Neuron (in vitro differentiated cells): ENCODE results near the gene SOX11.
"Not testable (repeated sequence)": the region's sequence is repeated elsewhere in the genome, so short reads cannot be mapped to it uniquely, and the experiment has no call there.

Source experiments
- H2AFZ ChIP-seq: one replicate; pipeline ENCODE4 v1.6.1; 2013; ENCODE audit warnings: low read depth, mild to moderate bottlenecking, inconsistent platforms, low read length, moderate library complexity
- H3K27me3 ChIP-seq: one replicate; pipeline ENCODE4 v1.6.1; 2013; ENCODE audit warnings: low read length; ENCODE audit not compliant: insufficient read depth
- H3K36me3 ChIP-seq: one replicate; pipeline ENCODE4 v1.6.1; 2013; ENCODE audit warnings: low read length; ENCODE audit not compliant: insufficient read depth
- H3K4me1 ChIP-seq: one replicate; pipeline ENCODE4 v1.6.1; 2013; ENCODE audit warnings: low read length; ENCODE audit not compliant: insufficient read depth
- H3K4me3 ChIP-seq: 2 replicates; pipeline ENCODE4 v1.5.1; 2013; ENCODE audit warnings: mild to moderate bottlenecking, low read length, moderate library complexity
- H3K9me3 ChIP-seq: one replicate; pipeline ENCODE4 v1.6.1; 2013; ENCODE audit warnings: low read length

The SOX11 gene

DNA sequence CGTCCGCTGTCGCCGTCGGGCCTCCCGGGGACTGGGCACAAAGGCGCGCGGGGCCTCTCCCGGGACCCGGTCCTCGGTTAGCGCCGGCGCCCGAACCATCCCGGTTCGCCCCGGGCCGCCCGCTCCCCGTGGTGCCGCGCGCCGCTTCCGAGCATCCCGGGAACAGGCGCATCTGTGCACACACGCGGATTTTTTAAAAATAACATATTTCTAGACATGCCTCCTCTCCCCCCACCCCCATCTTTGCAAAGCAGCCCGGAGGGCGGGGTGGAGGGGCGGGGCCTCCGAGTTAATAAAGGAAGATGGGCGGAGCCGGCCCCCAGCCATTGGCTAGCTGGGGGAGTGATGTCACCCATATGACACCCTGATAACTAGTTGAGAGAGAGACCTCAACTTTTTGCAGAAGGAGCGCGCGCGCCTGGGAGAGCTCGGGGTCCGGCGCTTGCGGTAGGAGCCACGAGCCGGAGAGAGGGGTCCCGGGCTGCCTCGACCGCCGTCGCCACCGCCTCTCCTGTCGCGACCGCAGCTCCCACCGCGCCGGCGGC, at the start of gene SOX11:
Gene SOX11, plus strand, starts transcription at position 400 of the 545 bp plus-strand sequence. CDS start 338 bp downstream, outside the sequence.
- no peaks in the 10 kb centered on the region for H3K27me3 ChIP-seq
- peaks cover 24% of the 10 kb centered on the region for H3K36me3 ChIP-seq
- H2AFZ ChIP-seq: no peak within 1 kb of the TSS
- no peaks in the 10 kb centered on the region for H3K9me3 ChIP-seq
- H3K4me1 ChIP-seq: peaks cover 13% of the 10 kb centered on the region
- peak within 1 kb of the TSS; percentile 98 for H3K4me3 ChIP-seq

GRCh38 chr2:5652734-5653133, 39.5 kb upstream of the SOX11 start:
- not testable (repeated sequence) for H3K36me3 ChIP-seq, H3K4me3 ChIP-seq, H3K4me1 ChIP-seq

DNA sequence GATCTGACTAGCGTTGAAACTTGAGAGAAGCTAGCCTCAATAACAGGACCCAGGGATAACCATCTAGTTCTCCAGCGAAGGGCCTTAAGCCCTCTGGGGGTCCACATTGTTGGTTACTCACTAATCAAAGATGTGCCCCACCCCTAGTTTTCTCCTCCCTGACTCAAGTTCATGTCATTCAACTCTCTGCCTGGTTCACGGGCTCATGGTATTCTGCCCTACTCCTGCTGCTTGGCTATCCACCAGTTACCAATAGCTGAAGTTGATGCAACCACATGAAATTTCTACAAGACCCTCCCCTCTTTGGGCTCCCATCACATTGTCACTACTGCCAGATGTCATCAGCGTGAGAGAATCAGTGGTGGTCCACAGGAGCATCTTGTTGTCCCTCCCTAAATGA, 38.4 kb upstream of the SOX11 start:
- H3K36me3 ChIP-seq, H2AFZ ChIP-seq, H3K9me3 ChIP-seq, H3K27me3 ChIP-seq, H3K4me3 ChIP-seq, H3K4me1 ChIP-seq: not testable (repeated sequence)

More at GRCh38 chr2:5652734-5653133, 39.5 kb upstream of the SOX11 start:
- H2AFZ ChIP-seq, H3K27me3 ChIP-seq, H3K9me3 ChIP-seq: not testable (repeated sequence)

GRCh38 chr2:5657231-5657630, 35.0 kb upstream of the SOX11 start:
- Histone ChIP-seq H3K4me1 (no peaks in the 10 kb centered on the region), H3K4me3 (no peak overlapping the region), H3K36me3 (no peaks in the 10 kb centered on the region), H3K27me3 (no peaks in the 10 kb centered on the region), H3K9me3 (no peaks in the 10 kb centered on the region), H2AFZ (no peak overlapping the region)

DNA sequence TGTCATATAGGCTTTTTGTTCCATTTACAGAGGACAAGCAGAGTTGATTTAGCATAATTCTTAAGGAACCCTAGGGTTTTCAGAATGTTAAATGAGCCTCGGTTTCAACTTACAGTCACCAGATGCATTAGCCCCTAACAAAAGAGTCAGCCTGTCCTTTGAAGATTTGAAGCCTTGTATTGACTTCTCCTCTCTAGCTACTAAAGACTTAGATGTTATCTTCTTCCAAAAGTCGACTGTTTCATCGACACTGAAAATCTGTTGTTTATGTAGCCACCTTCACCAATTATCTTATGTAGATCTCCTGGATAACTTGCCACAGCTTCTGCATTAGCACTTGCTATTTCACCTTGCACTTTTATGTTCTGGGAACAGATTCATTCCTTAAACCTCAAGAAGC, 31.6 kb upstream of the SOX11 start:
- H3K4me1 ChIP-seq: no peaks in the 10 kb centered on the region
- no peak overlapping the region for H2AFZ ChIP-seq
- H3K9me3 ChIP-seq: no peaks in the 10 kb centered on the region
- H3K36me3 ChIP-seq: no peaks in the 10 kb centered on the region
- no peaks in the 10 kb centered on the region for H3K27me3 ChIP-seq
- H3K4me3 ChIP-seq: no peak overlapping the region

GRCh38 chr2:5661362-5661761, 30.8 kb upstream of the SOX11 start:
- Histone ChIP-seq H3K27me3 (no peaks in the 10 kb centered on the region), H2AFZ (no peak overlapping the region), H3K4me3 (no peak overlapping the region), H3K4me1 (no peaks in the 10 kb centered on the region), H3K36me3 (no peaks in the 10 kb centered on the region), H3K9me3 (no peaks in the 10 kb centered on the region)

DNA sequence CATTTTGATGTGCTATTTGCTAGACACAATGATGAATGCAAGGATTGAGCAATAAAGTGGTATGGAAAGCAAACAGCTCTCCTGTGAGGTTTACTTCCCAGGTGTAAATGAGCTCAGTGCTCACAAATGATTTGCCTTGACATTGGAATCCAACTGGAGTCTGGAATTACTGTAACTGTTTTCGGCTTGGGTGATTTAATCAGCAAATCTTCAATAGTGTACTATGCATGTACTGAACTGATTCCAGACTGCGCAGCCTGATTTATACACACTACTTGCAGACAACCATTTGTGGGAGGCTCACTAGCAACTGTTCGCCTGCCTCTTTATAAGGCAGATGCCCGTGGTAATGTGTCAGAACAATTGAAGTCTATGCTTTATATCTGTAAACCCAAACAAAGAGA, 27.9 kb upstream of the SOX11 start:
- Histone ChIP-seq H3K4me1 (peaks cover 3% of the 10 kb centered on the region), H3K9me3 (no peaks in the 10 kb centered on the region), H3K4me3 (no peak overlapping the region), H3K27me3 (no peaks in the 10 kb centered on the region), H2AFZ (no peak overlapping the region), H3K36me3 (no peaks in the 10 kb centered on the region)

DNA sequence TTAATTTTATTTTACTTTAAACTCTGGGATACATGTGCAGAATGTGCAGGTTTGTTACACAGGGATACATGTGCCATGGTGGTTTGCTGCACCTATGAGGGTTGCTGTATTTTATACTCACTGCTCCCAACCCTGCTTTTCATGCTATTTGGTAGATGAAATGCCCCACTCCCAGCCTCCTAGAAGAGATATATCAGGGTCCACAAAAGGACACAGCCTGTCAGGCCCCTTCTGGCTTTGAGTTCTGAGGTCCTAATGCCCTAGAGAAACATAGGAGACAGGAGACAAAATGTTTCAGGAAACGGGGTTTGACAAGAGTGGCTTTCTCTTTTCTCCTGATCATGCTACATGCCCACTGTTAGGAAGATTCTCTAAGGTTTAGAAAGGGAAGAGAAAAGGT, 27.1 kb upstream of the SOX11 start:
- no peak overlapping the region for H2AFZ ChIP-seq
- H3K9me3 ChIP-seq: no peaks in the 10 kb centered on the region
- no peaks in the 10 kb centered on the region for H3K36me3 ChIP-seq
- H3K4me3 ChIP-seq: no peak overlapping the region
- no peaks in the 10 kb centered on the region for H3K27me3 ChIP-seq
- peaks cover 3% of the 10 kb centered on the region for H3K4me1 ChIP-seq

GRCh38 chr2:5666798-5667197, 25.4 kb upstream of the SOX11 start:
- H3K27me3 ChIP-seq: no peaks in the 10 kb centered on the region
- H3K9me3 ChIP-seq: no peaks in the 10 kb centered on the region
- H3K36me3 ChIP-seq: no peaks in the 10 kb centered on the region
- H3K4me3 ChIP-seq: no peak overlapping the region
- no peak overlapping the region for H2AFZ ChIP-seq
- peaks cover 3% of the 10 kb centered on the region for H3K4me1 ChIP-seq

DNA sequence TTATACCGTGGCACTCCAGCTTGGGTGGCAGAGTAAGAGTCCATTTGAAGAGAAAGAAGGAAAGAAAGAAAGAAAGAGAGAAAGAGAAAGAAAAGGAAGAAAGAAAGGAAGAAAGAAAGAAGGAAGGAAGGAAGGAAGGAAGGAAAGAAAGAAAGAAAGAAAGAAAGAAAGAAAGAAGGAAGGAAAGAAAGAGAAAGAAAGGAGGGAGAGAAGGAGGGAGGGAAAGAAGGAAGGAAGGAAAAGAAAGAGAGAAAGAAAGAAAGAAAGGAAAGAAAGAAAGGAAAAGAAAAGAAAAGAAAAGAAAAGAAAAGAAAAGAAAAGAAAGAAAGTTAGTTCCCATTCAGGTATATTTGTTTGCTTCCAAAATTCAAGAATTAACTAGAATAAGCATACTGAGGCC, 24.5 kb upstream of the SOX11 start:
- H2AFZ ChIP-seq, H3K4me1 ChIP-seq, H3K9me3 ChIP-seq, H3K27me3 ChIP-seq, H3K36me3 ChIP-seq, H3K4me3 ChIP-seq: not testable (repeated sequence)

DNA sequence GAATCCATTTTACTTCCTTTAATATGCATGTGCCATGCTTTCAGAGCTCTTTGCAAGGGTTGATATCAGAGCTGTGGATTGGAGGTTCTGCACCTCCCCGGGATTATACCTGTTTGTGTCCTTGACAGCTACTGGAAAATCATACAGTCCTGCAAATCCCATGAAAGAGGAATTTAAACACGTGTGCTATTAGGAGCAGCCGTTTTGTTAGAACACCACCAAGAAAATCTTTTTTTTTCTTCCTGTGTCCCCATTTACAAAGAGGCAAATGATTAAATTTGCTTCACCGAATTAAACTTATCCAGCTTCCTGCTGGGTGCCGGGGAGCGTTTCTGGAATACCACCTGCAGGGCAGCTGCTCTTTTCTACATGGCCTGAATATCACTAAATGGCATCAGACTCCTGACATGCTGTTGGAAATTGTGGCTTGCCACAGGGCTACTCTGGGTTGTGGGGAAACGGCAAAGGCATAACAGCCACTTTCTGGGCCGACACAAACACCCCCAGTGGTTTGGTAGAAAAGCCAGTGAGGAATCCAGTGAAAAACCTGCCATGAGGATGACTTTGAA, 23.4 kb upstream of the SOX11 start:
- no peaks in the 10 kb centered on the region for H3K27me3 ChIP-seq
- H3K4me3 ChIP-seq: no peak overlapping the region
- no peaks in the 10 kb centered on the region for H3K36me3 ChIP-seq
- H3K4me1 ChIP-seq: peaks cover 3% of the 10 kb centered on the region
- no peak overlapping the region for H2AFZ ChIP-seq
- H3K9me3 ChIP-seq: no peaks in the 10 kb centered on the region

DNA sequence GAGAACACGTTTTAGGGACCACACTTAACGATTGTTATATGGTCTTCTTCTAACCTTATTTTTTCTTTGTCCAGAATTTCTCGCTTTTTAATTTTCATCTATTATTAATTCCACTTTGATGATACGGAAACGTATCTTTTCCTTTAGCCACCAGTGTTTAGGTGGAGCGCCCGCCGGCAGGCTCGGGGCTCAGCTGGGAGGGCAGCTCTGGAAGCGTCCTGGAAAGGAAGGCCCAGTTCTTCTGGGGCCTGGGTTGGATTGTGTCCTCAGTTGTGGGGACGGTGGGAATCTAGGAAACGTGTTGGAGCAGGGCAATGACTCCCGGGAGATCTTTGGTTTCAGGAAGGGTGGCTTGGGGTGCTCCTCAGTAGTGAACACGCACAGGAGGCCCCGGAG, 19.4 kb upstream of the SOX11 start:
- H3K4me1 ChIP-seq: peaks cover 9% of the 10 kb centered on the region
- no peaks in the 10 kb centered on the region for H3K9me3 ChIP-seq
- no peak overlapping the region for H3K4me3 ChIP-seq
- H2AFZ ChIP-seq: no peak overlapping the region
- no peaks in the 10 kb centered on the region for H3K36me3 ChIP-seq
- H3K27me3 ChIP-seq: no peaks in the 10 kb centered on the region

GRCh38 chr2:5673145-5674025, 18.8 kb upstream of the SOX11 start:
- H3K9me3 ChIP-seq: no peaks in the 10 kb centered on the region
- H3K27me3 ChIP-seq: no peaks in the 10 kb centered on the region
- H3K4me3 ChIP-seq: no peak overlapping the region

More at GRCh38 chr2:5673145-5674025, 18.8 kb upstream of the SOX11 start:
- H3K4me1 ChIP-seq: peaks cover 9% of the 10 kb centered on the region
- no peaks in the 10 kb centered on the region for H3K36me3 ChIP-seq
- no peak overlapping the region for H2AFZ ChIP-seq
